Transverse colon (tissue), 4 donors: Measurements from ENCODE around the gene HSPA14. TPM values are rescaled to one million over a fixed set of nuclear protein-coding genes. Genes with fewer than 3 reads are reported as not detected.

Source experiments
- DNase-seq: peaks from one replicate; pipeline ENCODE4 v3.0.0-alpha.2; 2019
- H3K27ac ChIP-seq, 4 donors: fragments of 200-600 bp; sonication (generic); 2 replicates each; pipeline ENCODE4 v1.5.1; 2016 to 2018; ENCODE audit warnings: inconsistent platforms in 4 of 4
- H3K27me3 ChIP-seq: fragments of 200-600 bp; sonication (generic); 2 replicates; pipeline ENCODE4 v1.5.1; 2017; ENCODE audit warnings: inconsistent platforms
- H3K36me3 ChIP-seq, 4 donors: fragments of 200-600 bp; sonication (generic); 2 replicates each; pipeline ENCODE4 v1.5.1; 2017 to 2019; ENCODE audit warnings: inconsistent platforms in 4 of 4
- H3K4me1 ChIP-seq, 4 donors: fragments of 200-600 bp; sonication (generic); 2 replicates each; pipeline ENCODE4 v1.5.1; 2017 to 2020; ENCODE audit warnings: inconsistent platforms in 4 of 4
- H3K4me3 ChIP-seq, 4 donors: fragments of 200-600 bp; sonication (generic); 1 replicate in 1 of 4; 2 replicates in 3 of 4; pipeline versions ENCODE4 v1.5.1 to v1.6.1; 2017 to 2019; ENCODE audit warnings: inconsistent platforms in 4 of 4
- H3K9me3 ChIP-seq, 2 donors: fragments of 200-600 bp; sonication (generic); 2 replicates each; pipeline ENCODE4 v1.5.1; 2017 to 2019; ENCODE audit warnings: inconsistent platforms in 2 of 2
- CTCF ChIP-seq, 5 experiments: fragments of 200-600 bp in 3 of 5; fragments of 450-650 bp in 2 of 5; sonication (generic) in 3 of 5; IDR thresholded peaks; 1 replicate in 2 of 5; 2 replicates in 3 of 5; pipeline ENCODE4 v1.5.1; 2016 to 2017; ENCODE audit warnings: antibody characterized with exemption in 5 of 5, inconsistent platforms in 3 of 5, mild to moderate bottlenecking in 2 of 5, moderate library complexity in 1 of 5
- EP300 ChIP-seq: sonication (generic); formaldehyde crosslinking; IDR thresholded peaks from one replicate; pipeline ENCODE4 v1.6.1; 2017; ENCODE audit warnings: antibody characterized with exemption, low read depth
- POLR2A ChIP-seq: fragments of 450-650 bp; IDR thresholded peaks from one replicate; pipeline ENCODE4 v1.6.1; 2016; ENCODE audit warnings: antibody characterized with exemption, mild to moderate bottlenecking, moderate library complexity
- POLR2AphosphoS5 ChIP-seq, 3 donors: sonication (generic); formaldehyde crosslinking; IDR thresholded peaks; one replicate each; pipeline ENCODE4 v1.6.1; 2016; ENCODE audit warnings: antibody characterized with exemption in 3 of 3
- WGBS, 2 donors: methylation state at CpG; one replicate each; pipeline ENCODE4 v1.1.5; 2018; ENCODE audit warnings: low coverage in 1 of 2; 5-methylcytosine and 5-hydroxymethylcytosine counted together
- in situ Hi-C, 4 donors: fragments of 200-750 bp; cut with MboI; loops; one replicate each; pipeline versions ENCODE4 v1.15.0 to v1.15.1; 2017; ENCODE audit warnings: low sequenced_read_pairs in 3 of 4, low pct_ligation_motif_present in 1 of 4, low pct_unique_long_range_greater_than_20kb in 1 of 4
- intact Hi-C: fragments of 100-400 bp; cut with DNase I; formaldehyde crosslinking; loops from one replicate; pipeline ENCODE4 v1.15.1; 2023; ENCODE audit warnings: low total_unique reads
- total RNA-seq, 4 donors: library from RNA; depleted of rRNA; stranded (reverse); fragments of >200 nt; gene quantifications; one replicate each; pipeline ENCODE4 v1.1.0, GENCODE V29; 2016

HSPA14 gene
- total RNA-seq, 4 donors from 2014 or later = 6.7 to 15.4 (median 8.7) TPM

GRCh38 chr10:14844948-14845347 is 6.8 kb downstream of the HSPA14 start:
- peaks cover 0 to 32% (median 8%) of the 10 kb centered on the region in 4 donors for H3K36me3 ChIP-seq
- 76% methylated on average over 2 of the region's 2 CpGs; no CpG with 5 or more reads in 1 of the 2 donors for WGBS, 2 donors
- in situ Hi-C loops = loop anchor here in 1 of 4 donors (25.0 kb wide), 1 partner anchor 117 kb away; the partner anchor contains the start of genes DCLRE1C and MEIG1
- TF ChIP-seq EP300 (no peak), CTCF (IDR thresholded peaks at IDR 0.05) (no peak), POLR2AphosphoS5 (IDR thresholded peaks at IDR 0.05) (no peak), POLR2A (no peak)
- no peak overlapping the region for H3K27ac ChIP-seq
- H3K27me3 ChIP-seq = no peaks in the 10 kb centered on the region
- no peak for DNase-seq
- intact Hi-C loops = no loop called here
- H3K4me1 ChIP-seq = peaks cover 0 to 4% (median 1%) of the 10 kb centered on the region in 4 donors
- no peaks in the 10 kb centered on the region for H3K9me3 ChIP-seq
- H3K4me3 ChIP-seq = no peak overlapping the region

GRCh38 chr10:14852236-14852635 is 14.1 kb downstream of the HSPA14 start:
- no peak for DNase-seq
- intact Hi-C loops = no loop called here
- Histone ChIP-seq H3K4me3 (no peak overlapping the region), H3K36me3 (peaks cover 0 to 27% (median 11%) of the 10 kb centered on the region in 4 donors), H3K27ac (no peak overlapping the region), H3K4me1 (no peaks in the 10 kb centered on the region), H3K9me3 (no peaks in the 10 kb centered on the region), H3K27me3 (no peaks in the 10 kb centered on the region)
- in situ Hi-C loops = no loop called here
- TF ChIP-seq POLR2AphosphoS5 (IDR thresholded peaks at IDR 0.05) (no peak), EP300 (no peak), CTCF (IDR thresholded peaks at IDR 0.05) (no peak), POLR2A (no peak)
- WGBS, 2 donors = 90 to 95% methylated on average over 3 of the region's 3 CpGs

- no peak for TF ChIP-seq CTCF (IDR thresholded peaks at IDR 0.05)
- no peak for TF ChIP-seq EP300
- intact Hi-C loops = no loop called here
- 98 to 100% methylated on average over 1 of the region's 1 CpG for WGBS, 2 donors
- H3K9me3 ChIP-seq = no peaks in the 10 kb centered on the region
- peaks cover 0 to 6% (median 3%) of the 10 kb centered on the region in 4 donors for H3K4me1 ChIP-seq
- H3K36me3 ChIP-seq = peaks cover 0 to 24% (median 10%) of the 10 kb centered on the region in 4 donors
- H3K27me3 ChIP-seq = no peaks in the 10 kb centered on the region
- no peak overlapping the region for H3K27ac ChIP-seq
- H3K4me3 ChIP-seq = no peak overlapping the region
- DNase-seq = no peak
- in situ Hi-C loops = no loop called here
These were observed 17.3 kb downstream of the HSPA14 start for GRCh38 chr10:14855453-14855852.

GRCh38 chr10:14858338-14858960 is 20.3 kb downstream of the HSPA14 start:
- no peaks in the 10 kb centered on the region for H3K9me3 ChIP-seq
- H3K4me1 ChIP-seq = peaks cover 0 to 16% (median 8%) of the 10 kb centered on the region in 4 donors
- intact Hi-C loops = no loop called here
- no peak overlapping the region for H3K4me3 ChIP-seq
- in situ Hi-C loops = no loop called here
- TF ChIP-seq POLR2AphosphoS5 (IDR thresholded peaks at IDR 0.05) = no peak
- no peak for TF ChIP-seq EP300
- no peak for TF ChIP-seq POLR2A
- TF ChIP-seq CTCF (IDR thresholded peaks at IDR 0.05) = no peak
- H3K36me3 ChIP-seq = peaks cover 0 to 24% (median 4%) of the 10 kb centered on the region in 4 donors
- 90 to 94% methylated on average over 3 to 6 of the region's 6 CpGs for WGBS, 2 donors
- no peak for DNase-seq
- no peak overlapping the region for H3K27ac ChIP-seq
- H3K27me3 ChIP-seq = no peaks in the 10 kb centered on the region
